GM23248 (cell line): ENCODE results near the gene PROK1.

Experiments
- EZH2 ChIP-seq: fragments of 200-600 bp; sonication (generic); IDR thresholded peaks from 2 replicates; pipeline ENCODE4 v1.6.1; 2018; ENCODE audit warnings: antibody characterized with exemption, mild to moderate bottlenecking; ENCODE audit not compliant: insufficient read depth, poor library complexity, severe bottlenecking
- EZH2phosphoT487 ChIP-seq: fragments of 200-600 bp; sonication (generic); IDR thresholded peaks from 2 replicates; pipeline ENCODE4 v1.6.1; 2018; ENCODE audit warnings: antibody characterized with exemption, moderate library complexity, mild to moderate bottlenecking, low read depth; ENCODE audit not compliant: insufficient read depth

DNA sequence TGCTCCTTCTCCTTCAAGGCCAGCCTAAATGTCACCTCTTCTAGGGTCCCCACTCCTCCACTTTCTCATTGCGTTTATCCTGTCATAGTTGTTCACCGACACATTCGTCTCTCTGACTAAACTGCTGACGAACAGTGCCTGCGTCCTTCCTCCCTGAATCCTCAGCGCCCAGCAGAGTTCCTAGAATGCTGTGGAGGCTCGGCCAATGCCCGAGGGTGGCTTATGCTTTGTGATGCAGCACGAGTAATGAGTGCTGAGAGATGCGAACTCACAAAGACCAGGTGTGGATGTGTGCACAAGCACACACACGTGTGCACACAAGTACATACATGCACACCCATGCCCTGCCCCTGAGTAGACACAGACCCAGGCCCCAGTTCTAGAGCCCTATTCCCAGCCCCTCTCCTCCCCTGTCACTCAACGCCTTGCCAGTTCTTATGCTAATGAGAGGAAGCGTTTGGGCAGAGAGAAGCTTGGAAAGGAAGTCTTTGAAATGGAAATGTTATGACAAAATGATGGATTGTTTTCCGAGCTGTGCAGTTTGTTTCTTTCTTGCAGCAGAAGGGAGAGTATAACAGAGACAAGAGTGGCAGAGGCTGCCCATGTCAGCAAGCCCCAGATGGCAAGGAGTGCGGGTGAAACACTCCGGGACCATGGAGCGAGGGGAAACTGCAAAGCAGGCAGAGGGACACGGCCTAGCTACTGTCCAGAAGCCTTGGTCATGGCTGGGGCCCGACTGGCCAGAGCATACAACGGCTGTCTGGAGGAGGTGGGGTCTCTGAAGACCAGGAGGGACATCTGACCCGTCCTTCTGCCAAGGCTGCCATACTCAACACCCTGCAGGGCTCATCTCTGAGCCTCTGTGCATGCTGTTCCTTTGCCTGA lies 43.8 kb downstream of the PROK1 start:
- TF ChIP-seq EZH2 (no peak), EZH2phosphoT487 (no peak)
